ENCODE results near the gene TMPRSS9. TPM values are rescaled to one million over a fixed set of nuclear protein-coding genes. Genes with fewer than 3 reads are reported as not detected.

The TMPRSS9 gene
- polyA plus RNA-seq, 1 donor from 2014 or later = not detected

- Histone ChIP-seq H3K27me3 (ENCODE audit: insufficient read depth, low read depth, low read length) (no peaks in the 10 kb centered on the region), H3K9me3 (ENCODE audit: low read length) (no peaks in the 10 kb centered on the region), H3K4me2 (ENCODE audit: low read length) (no peak overlapping the region), H3F3A (ENCODE audit: insufficient read depth, low read length, poor library complexity, severe bottlenecking) (no peaks in the 10 kb centered on the region), H3K27ac (ENCODE audit: low read length) (no peak overlapping the region), H3K9ac (ENCODE audit: low read length) (no peak overlapping the region), H2AFZ (ENCODE audit: low read depth, low read length) (no peak overlapping the region), H3K9me2 (ENCODE audit: insufficient read depth, low read length) (no peaks in the 10 kb centered on the region), H3K4me3 (ENCODE audit: low read length) (no peak overlapping the region), H4K20me1 (ENCODE audit: insufficient read depth) (no peaks in the 10 kb centered on the region), H3K36me3 (ENCODE audit: insufficient read depth, low read length) (no peaks in the 10 kb centered on the region), H3K79me2 (replicated peaks; ENCODE audit: insufficient read depth, low read length) (no peaks in the 10 kb centered on the region)
- TF ChIP-seq TAF1 (IDR thresholded peaks at IDR 0.05; ENCODE audit: low read depth) = no peak
- no peak for TF ChIP-seq EP300 (conservative IDR thresholded peaks at IDR 0.05; ENCODE audit: poor library complexity, severe bottlenecking)
- TF ChIP-seq CTCF (IDR thresholded peaks at IDR 0.05; ENCODE audit: poor library complexity, severe bottlenecking) = no peak
- no peak for TF ChIP-seq RAD21 (conservative IDR thresholded peaks at IDR 0.05)
- TF ChIP-seq MXI1 (conservative IDR thresholded peaks at IDR 0.05; ENCODE audit: poor library complexity, severe bottlenecking) = no peak
- no peak for TF ChIP-seq REST (IDR thresholded peaks at IDR 0.05; ENCODE audit: borderline replicate concordance)
- no peak for TF ChIP-seq EZH2 (IDR thresholded peaks at IDR 0.05; ENCODE audit: borderline replicate concordance, insufficient read depth, low read length, poor library complexity, severe bottlenecking)
- TF ChIP-seq POLR2AphosphoS5 (IDR thresholded peaks at IDR 0.05) = no peak
- TF ChIP-seq SMC3 (conservative IDR thresholded peaks at IDR 0.05; ENCODE audit: poor library complexity) = no peak
Observed at GRCh38 chr19:2412449-2412848, 52.4 kb downstream of the TMPRSS9 start.

- Histone ChIP-seq H3K36me3 (ENCODE audit: insufficient read depth, low read length) (no peaks in the 10 kb centered on the region), H3F3A (ENCODE audit: insufficient read depth, low read length, poor library complexity, severe bottlenecking) (no peaks in the 10 kb centered on the region), H3K4me3 (ENCODE audit: low read length) (no peak overlapping the region), H3K27me3 (ENCODE audit: insufficient read depth, low read depth, low read length) (no peaks in the 10 kb centered on the region), H3K79me2 (replicated peaks; ENCODE audit: insufficient read depth, low read length) (no peaks in the 10 kb centered on the region), H2AFZ (ENCODE audit: low read depth, low read length) (no peak overlapping the region), H3K9ac (ENCODE audit: low read length) (no peak overlapping the region), H3K9me3 (ENCODE audit: low read length) (no peaks in the 10 kb centered on the region), H3K9me2 (ENCODE audit: insufficient read depth, low read length) (no peaks in the 10 kb centered on the region), H3K4me2 (ENCODE audit: low read length) (no peak overlapping the region), H3K27ac (ENCODE audit: low read length) (no peak overlapping the region), H4K20me1 (ENCODE audit: insufficient read depth) (no peaks in the 10 kb centered on the region)
- TF ChIP-seq EZH2 (IDR thresholded peaks at IDR 0.05; ENCODE audit: borderline replicate concordance, insufficient read depth, low read length, poor library complexity, severe bottlenecking) (no peak), MXI1 (conservative IDR thresholded peaks at IDR 0.05; ENCODE audit: poor library complexity, severe bottlenecking) (no peak), EP300 (conservative IDR thresholded peaks at IDR 0.05; ENCODE audit: poor library complexity, severe bottlenecking) (no peak), TAF1 (IDR thresholded peaks at IDR 0.05; ENCODE audit: low read depth) (no peak), RAD21 (conservative IDR thresholded peaks at IDR 0.05) (no peak), POLR2AphosphoS5 (IDR thresholded peaks at IDR 0.05) (no peak), CTCF (IDR thresholded peaks at IDR 0.05; ENCODE audit: poor library complexity, severe bottlenecking) (no peak), REST (IDR thresholded peaks at IDR 0.05; ENCODE audit: borderline replicate concordance) (no peak), SMC3 (conservative IDR thresholded peaks at IDR 0.05; ENCODE audit: poor library complexity) (no peak)
Observed at GRCh38 chr19:2413159-2413558, 53.1 kb downstream of the TMPRSS9 start.

Measured in neural cell (in vitro differentiated cells).